ENCODE results near the gene AZI2.
A peak's percentile ranks its signal among the peaks of the same experiment; 100 is the strongest.

AZI2 gene

DNA sequence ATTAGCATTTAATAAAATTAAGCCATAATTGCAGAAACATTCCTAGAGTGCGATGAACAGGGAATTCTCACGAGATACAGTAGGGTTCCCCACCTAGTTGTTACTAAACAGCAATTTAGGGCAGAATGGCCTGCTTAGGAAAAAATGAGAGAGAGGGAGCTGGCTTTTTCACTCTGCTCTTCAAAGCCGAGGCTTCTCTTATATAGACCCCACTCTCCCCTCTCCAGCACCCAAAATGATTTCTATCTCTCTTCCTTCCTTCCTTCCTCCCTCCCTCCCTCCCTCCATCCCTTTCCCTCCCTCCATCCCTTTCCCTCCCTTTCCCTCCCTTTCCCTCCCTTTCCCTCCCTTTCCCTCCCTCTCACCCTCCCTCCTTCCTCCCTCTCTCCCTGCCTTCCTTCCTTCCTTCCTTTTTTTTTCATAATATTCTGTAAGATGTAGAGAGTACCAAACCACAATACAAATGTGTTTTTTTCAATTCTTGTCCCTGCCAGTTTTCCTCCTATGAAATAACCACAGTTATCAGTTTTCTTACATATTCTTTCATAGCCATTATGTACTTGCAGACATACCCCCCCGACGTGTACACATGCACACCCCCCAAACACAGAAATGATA lies 48.2 kb downstream of the AZI2 start:
- DNase-seq: no peak

DNA sequence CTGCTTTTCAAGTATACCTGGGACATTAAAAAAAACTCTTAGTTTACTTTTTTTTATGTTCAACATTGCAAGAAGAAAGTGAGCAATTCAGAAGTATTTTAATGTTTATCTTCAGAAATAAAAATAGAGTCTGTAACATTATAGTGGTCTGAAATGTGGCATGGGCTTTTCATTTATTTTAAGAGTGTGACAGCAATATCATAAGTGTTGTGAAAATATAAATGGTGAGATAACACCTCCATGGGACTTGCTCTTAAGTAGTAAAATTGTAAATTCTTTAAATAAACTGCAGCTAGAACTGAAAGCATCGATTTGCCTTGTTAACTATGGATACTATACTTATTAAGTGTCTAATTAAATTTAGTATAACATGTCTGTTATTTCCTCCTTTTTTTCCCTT lies 48.9 kb downstream of the AZI2 start:
- no peak for DNase-seq

DNA sequence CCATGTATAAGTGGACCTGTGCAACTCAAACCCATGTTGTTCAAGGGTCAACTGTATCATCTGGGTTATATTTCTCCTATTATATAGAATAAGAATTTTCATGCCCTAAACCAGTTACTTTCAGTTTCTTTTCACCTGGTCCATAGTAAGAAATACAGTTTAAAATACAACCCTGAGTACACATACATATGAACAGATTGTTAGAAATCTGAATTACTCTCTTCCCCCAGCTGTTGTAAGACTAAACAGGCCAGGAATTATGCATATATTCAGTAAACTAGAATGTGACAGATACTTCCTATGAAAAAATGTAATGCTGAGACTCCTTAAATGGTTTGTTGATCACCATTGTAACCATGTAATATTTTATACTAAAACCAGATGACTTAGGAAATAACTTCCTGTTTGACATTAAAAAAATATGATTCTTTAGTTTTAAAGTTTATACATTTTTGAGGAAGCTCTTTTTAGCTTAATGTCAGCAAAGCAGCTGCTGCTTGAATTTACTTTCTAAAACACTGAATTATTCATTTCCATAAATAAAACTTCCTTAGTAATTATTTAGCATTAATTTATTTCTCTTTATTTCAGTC lies 52.6 kb downstream of the AZI2 start:
- DNase-seq: no peak

DNA sequence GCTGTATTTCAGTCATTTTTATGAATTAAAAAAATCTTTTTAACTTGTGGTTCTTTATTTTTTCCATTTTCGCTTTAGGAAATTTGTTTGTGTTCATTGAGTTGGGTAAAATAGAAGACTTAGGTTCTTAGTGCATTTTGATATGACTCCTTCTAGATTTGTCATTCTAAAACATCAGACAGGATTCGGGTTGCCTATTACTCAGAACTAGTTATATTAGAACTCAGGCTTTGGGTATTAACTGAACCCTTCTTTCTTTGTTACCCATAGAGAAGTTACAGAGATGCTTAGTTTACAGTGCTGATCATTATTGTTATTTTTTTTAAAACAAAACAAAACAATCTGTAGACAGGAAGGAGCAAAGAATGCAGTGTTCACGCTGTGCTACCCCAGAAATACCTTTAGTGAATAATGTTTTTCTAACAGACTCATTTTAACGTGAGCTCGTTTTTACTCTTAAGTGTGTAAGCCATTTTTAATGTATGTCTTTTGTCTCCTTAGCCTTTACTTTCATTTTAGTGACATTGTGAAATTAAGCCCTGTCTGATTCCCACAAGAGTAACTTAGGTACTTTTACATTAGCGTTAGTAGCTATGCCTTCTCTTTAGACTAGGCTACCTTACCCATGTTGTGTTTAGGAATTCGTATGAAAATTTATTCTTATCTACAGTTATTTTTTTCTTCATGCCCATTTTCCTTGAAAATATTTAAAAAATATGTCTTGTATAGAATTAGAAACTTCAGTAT lies 53.8 kb downstream of the AZI2 start:
- no peak for DNase-seq

DNA sequence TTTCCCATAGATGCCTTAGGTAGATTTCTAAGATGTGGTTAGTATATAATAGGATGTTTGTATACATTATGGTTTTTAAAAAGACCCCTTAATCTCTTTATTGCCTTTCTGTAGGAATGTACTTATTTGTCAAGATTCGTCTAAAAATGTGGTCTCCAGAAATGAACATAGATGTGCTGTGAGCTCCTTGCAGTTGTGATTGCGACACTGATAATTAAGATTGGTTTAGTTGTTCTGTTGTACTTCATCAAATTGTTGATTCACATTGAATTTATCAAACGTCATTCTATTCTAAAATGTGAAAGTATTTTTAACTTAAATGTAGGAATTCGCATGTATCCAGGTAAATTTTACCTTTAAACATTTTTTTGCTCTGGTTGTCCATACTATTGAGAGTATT lies 56.0 kb downstream of the AZI2 start:
- DNase-seq: no peak

DNA sequence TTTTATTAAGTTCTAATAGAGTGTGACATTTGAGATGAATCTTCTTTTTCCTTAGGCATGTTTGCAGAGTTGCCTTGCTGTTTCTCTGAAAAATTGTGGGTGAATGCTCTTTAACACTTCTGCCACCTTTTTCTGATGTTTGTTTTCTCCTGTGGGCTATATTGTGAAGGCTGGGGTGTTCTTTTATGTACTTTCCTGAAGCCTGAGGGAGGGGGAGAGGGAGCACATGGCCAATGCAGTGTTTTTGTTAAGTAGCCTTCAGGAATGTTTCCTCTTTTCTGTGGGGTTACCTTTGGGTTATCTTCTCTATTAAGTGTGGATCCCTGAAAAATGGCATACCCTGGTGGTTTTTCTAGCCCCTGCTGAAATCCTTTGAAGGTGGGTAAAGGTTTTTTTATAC lies 57.0 kb downstream of the AZI2 start:
- DNase-seq: no peak

DNA sequence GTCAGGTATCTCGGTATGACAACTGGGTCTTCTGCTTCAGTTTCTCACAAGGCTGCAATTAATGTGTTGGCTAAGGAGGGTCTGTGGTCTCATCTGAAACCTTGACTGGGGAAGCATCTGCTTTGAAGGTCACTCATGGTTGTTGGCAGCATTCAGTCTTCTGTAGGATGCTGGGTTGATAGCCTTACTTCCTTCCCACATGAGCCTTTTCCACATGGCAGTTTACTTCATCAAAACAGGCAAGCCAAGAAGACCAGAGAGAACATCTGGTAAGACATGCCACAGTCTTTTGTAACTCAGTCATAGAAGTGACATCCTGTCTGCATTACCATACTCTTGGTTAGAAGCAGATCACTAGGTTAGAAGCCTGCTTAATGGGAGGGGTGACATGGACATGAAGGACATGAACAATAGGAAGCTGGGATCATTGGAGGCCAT lies 57.7 kb downstream of the AZI2 start:
- DNase-seq: no peak

DNA sequence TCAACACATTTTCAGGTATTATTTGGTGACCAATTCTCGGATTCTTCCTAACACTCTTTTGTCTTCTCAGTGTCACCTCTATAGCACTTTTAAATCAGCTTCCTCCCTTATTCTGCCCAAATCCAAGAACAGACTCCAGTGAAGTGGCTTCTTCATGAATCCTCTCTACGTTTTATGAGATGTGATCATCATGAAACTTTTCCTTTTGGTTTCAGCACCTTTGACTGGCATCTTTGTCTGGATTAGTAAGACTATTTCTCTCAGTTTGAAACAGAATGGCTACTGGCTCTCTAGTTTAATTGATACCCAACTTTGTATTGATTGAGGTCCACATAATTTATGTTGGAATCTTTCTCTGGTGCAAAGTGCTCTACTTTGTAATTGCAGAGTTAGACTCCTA lies 61.6 kb downstream of the AZI2 start:
- no peak for DNase-seq

DNA sequence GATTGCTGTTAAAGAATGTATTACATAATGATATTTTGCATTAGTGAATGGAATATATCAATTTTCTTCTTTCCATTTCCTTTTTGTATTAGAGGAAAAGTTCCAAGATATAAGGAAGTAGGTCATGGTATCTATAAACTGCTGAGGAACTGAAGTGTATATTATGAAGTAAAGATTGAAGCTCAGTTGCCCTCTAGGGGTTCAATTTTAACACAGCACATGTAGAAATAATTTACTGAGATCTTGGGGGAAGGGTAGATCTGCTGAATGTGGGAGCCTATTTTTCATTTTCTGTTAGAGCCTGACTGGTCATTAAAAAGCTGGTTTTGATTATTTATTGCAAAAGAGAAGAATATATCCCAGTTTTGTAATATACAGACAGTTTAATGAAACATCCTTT lies 62.0 kb downstream of the AZI2 start:
- peak; percentile 51 for DNase-seq

DNA sequence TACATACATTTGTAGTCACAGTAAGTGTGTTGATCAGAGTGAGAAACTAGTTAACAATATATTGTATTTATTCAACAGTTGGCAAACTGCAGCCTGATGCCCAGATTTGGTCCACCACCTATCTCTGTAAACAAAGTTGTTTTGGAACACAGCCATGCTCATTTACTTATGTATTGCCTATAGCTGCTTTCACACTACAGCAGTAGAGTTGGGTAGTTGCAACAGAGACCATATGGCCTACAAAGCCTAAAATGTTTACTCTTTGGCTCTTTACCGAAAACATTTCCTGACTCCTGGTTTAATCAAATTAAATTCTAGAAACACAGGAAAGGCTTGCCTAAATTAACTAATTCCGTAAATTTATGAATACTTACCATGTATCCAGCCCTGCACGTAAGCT lies 67.8 kb downstream of the AZI2 start:
- no peak for DNase-seq

DNA sequence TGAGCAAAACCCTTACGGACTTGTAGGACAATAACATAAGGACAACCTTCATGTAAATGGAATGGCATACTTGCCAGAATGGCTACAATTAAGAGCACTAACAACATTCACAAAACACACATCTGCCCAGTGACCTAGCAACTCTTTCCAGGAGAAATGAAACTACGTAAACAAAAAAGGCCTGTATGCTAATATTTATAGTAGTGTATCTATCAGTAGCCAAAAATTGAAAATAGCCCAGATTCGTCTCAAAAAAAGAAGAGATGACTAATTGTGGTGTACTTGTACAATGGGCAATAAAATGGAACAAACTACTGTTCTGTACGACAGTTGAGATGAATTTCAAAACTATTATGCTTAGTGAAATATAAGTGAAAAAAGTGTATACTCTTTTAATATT lies 68.9 kb downstream of the AZI2 start:
- DNase-seq: no peak

DNA sequence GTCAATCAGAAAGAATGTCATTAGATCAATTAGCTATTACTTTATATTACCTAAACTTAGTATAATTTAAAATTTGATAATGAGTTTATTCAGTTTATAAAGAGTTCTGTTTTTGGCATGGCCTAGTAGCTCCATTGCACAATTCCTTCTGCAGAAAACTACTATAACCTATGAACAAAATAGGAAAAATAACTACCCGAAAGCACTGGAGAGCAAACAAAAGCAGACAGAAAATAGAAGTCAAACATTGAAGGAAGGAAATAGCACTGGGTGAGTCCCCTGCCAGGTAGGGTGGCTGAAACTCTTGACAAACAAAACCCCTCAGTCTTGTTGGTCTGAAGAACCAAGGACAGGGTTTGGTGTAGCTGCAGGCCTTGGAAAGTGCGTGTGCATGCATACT lies 69.7 kb downstream of the AZI2 start:
- DNase-seq: no peak

DNA sequence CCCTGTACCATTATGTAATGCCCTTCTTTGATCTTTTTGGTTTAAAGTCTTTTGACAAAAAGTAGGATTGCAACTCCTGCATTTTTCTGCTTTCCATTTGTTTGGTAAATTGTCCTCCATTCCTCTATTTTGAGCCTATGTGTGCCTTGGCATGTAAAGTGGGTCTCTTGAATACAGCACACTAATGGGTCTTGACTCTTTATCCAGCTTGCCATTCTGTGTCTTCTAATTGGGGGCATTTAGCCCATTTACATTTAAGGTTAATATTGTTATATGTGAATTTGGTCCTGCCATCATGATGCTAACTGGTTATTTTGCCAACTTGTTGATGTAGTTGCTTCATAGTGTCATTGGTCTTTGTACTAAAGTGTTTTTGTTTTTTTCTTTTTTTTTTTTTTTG lies 74.8 kb downstream of the AZI2 start:
- DNase-seq: no peak
